ENCODE measurements around the gene HPGD.

DNA sequence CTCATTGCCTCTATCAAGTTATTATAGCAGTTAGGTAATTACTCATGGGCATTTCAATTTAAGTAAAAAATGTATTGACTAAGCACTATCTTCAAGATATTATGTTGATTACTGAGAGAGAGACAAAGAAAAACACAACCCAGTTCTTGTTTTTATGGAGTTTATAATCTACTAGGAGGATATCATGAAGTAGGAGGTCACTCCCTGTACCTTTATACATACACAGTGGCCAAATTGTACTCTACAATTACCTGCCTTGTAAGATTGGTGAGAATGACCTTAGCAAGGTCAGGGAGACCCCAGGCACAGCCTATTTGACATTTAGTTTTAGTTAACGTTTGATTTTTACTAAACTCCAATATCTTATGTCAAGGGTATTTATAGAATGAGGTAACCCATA, 5.5 kb downstream of the HPGD start:
- TF ChIP-seq EZH2phosphoT487 (IDR thresholded peaks at IDR 0.05; ENCODE audit: borderline replicate concordance, low read length): no peak
- TF ChIP-seq, protein P1, sequence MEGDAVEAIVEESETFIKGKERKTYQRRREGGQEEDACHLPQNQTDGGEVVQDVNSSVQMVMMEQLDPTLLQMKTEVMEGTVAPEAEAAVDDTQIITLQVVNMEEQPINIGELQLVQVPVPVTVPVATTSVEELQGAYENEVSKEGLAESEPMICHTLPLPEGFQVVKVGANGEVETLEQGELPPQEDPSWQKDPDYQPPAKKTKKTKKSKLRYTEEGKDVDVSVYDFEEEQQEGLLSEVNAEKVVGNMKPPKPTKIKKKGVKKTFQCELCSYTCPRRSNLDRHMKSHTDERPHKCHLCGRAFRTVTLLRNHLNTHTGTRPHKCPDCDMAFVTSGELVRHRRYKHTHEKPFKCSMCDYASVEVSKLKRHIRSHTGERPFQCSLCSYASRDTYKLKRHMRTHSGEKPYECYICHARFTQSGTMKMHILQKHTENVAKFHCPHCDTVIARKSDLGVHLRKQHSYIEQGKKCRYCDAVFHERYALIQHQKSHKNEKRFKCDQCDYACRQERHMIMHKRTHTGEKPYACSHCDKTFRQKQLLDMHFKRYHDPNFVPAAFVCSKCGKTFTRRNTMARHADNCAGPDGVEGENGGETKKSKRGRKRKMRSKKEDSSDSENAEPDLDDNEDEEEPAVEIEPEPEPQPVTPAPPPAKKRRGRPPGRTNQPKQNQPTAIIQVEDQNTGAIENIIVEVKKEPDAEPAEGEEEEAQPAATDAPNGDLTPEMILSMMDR (IDR thresholded peaks at IDR 0.05; ENCODE audit: low read depth, low read length, poor library complexity, severe bottlenecking): no peak
